HUES6 (cell line): ENCODE results near the gene ANKHD1.
"Not testable (repeated sequence)": the region's sequence is repeated elsewhere in the genome, so short reads cannot be mapped to it uniquely, and the experiment has no call there.

Source experiments
- H3K27ac ChIP-seq: 2 replicates; pipeline ENCODE4 v1.7.0; 2013; ENCODE audit warnings: low read depth, mild to moderate bottlenecking, low read length, inconsistent platforms
- H3K27me3 ChIP-seq: 2 replicates; pipeline ENCODE4 v1.6.1; 2013; ENCODE audit warnings: low read length; ENCODE audit not compliant: control insufficient read depth, insufficient read depth
- H3K36me3 ChIP-seq: 2 replicates; pipeline ENCODE4 v1.6.1; 2013; ENCODE audit warnings: low read length; ENCODE audit not compliant: control insufficient read depth, insufficient read depth
- H3K4me1 ChIP-seq: 2 replicates; pipeline ENCODE4 v1.6.1; 2013; ENCODE audit warnings: low read length; ENCODE audit not compliant: control insufficient read depth, insufficient read depth
- H3K4me3 ChIP-seq: 2 replicates; pipeline ENCODE4 v1.5.1; 2013; ENCODE audit warnings: low read depth, low read length
- H3K9ac ChIP-seq: one replicate; pipeline ENCODE4 v1.6.1; 2013; ENCODE audit warnings: mild to moderate bottlenecking, low read length
- H3K9me3 ChIP-seq: 2 replicates; pipeline ENCODE4 v1.6.1; 2013; ENCODE audit warnings: low read depth, low read length; ENCODE audit not compliant: control insufficient read depth, insufficient read depth

ANKHD1 gene

DNA sequence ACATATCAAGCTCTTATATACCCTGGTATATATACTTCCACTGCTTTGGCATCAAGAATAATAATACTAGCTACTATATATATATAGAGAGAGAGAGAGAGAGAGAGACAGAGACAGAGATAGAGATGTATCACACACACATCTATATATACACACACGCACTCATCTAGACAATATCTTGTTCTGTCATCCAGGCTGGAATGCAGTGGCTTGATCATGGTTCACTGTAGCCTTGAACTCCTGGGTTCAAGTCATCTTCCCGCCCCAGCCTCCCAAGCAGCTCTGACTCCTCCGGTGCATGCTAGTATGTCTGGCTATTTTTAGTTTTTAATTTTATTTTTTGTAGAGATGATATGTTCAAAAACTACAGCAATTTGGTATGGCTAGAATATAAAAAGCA lies 22.5 kb downstream of the ANKHD1 start:
- Histone ChIP-seq H3K4me3 (no peak overlapping the region), H3K36me3 (peaks cover 8% of the 10 kb centered on the region; the same call in 1 of the 2 replicates), H3K4me1 (no peaks in the 10 kb centered on the region), H3K27me3 (no peaks in the 10 kb centered on the region), H3K27ac (no peak overlapping the region), H3K9me3 (peaks cover 13% of the 10 kb centered on the region; the same call in 1 of the 2 replicates), H3K9ac (no peak overlapping the region)

GRCh38 chr5:140427726-140428125 lies 26.1 kb downstream of the ANKHD1 start:
- not testable (repeated sequence) for H3K36me3 ChIP-seq, H3K27ac ChIP-seq, H3K4me1 ChIP-seq, H3K9ac ChIP-seq, H3K27me3 ChIP-seq, H3K4me3 ChIP-seq
- H3K9me3 ChIP-seq = peaks cover 13% of the 10 kb centered on the region; the same call in 1 of the 2 replicates

GRCh38 chr5:140429724-140430123 lies 28.1 kb downstream of the ANKHD1 start:
- Histone ChIP-seq H3K9me3 (peaks cover 13% of the 10 kb centered on the region; the same call in 1 of the 2 replicates), H3K9ac (no peak overlapping the region), H3K4me1 (no peaks in the 10 kb centered on the region), H3K27ac (no peak overlapping the region), H3K4me3 (no peak overlapping the region), H3K27me3 (no peaks in the 10 kb centered on the region), H3K36me3 (peaks cover 5% of the 10 kb centered on the region; the same call in 1 of the 2 replicates)

GRCh38 chr5:140432212-140432611 lies 30.6 kb downstream of the ANKHD1 start:
- Histone ChIP-seq H3K4me3 (no peak overlapping the region), H3K4me1 (no peaks in the 10 kb centered on the region), H3K9me3 (peaks cover 2% of the 10 kb centered on the region; the same call in 1 of the 2 replicates), H3K27me3 (no peaks in the 10 kb centered on the region), H3K36me3 (peaks cover 12% of the 10 kb centered on the region), H3K27ac (no peak overlapping the region), H3K9ac (no peak overlapping the region)

DNA sequence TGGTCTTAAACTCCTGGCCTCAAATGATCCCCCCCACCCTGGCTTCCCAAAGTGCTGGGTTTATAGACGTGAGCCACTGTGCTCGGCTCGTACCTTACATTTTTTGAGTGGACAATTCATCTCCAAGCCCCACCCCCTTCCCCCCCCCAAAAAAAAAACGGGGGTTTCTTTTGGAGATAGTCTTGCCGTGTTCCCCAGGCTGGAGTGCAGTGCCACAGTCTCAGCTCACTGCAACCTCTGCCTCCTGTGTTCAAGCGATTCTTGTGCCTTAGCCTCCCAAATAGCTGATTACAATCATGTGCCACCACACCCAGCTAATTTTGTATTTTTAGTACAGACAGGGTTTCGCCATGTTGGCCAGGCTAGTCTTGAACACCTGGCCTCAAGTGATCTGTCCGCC lies 31.3 kb downstream of the ANKHD1 start:
- no peak overlapping the region for H3K27ac ChIP-seq
- H3K9me3 ChIP-seq = peaks cover 2% of the 10 kb centered on the region; the same call in 1 of the 2 replicates
- H3K4me1 ChIP-seq = no peaks in the 10 kb centered on the region
- no peak overlapping the region for H3K4me3 ChIP-seq
- H3K27me3 ChIP-seq = no peaks in the 10 kb centered on the region
- H3K9ac ChIP-seq = no peak overlapping the region
- H3K36me3 ChIP-seq = peaks cover 13% of the 10 kb centered on the region

DNA sequence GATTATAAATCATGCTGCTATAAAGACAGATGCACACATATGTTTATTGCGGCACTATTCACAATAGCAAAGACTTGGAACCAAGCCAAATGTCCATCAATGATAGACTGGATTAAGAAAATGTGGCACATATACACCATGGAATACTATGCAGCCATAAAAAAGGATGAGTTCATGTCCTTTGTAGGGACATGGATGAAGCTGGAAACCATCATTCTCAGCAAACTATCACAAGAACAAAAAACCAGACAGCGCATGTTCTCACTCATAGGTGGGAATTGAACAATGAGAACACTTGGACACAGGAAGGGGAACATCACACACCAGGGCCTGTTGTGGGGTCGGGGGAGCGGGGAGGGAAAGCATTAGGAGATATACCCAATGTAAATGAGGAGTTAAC lies 55.7 kb downstream of the ANKHD1 start:
- H3K4me1 ChIP-seq, H3K27ac ChIP-seq, H3K4me3 ChIP-seq, H3K9ac ChIP-seq, H3K27me3 ChIP-seq, H3K9me3 ChIP-seq: not testable (repeated sequence)
- peaks cover 34% of the 10 kb centered on the region for H3K36me3 ChIP-seq

DNA sequence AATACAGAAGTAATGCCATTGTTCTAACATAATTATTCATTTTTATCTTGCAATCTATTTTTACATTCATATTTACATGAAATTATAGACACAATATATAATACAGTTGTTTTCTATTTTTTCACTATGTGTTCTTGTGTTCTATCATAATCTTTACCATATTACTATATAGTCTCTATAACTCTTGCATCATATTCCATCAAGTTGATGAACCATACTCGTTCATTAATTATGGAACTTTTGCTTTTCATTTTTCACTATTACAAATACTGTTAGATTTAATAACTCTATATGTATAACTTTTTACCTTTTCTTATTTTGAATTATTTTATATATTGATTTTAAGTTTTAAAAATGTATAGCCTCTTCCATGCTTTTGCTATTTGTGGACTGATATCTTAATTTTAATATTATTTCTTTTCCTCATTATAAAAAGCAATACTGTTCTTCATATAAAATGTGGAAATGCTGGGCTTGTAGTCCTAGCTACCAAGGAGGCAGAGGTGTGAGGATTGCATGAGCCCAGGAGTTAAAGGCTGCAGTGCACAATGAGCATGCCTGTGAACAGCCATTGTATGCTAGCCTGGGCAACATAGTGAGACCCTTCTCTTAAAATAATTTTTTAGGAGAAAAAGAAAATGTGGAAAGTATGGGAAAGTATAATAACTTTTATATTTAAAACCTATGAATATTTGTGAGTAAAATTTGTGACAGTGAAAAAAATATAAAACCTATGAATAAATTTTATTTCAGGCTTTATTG lies 65.5 kb downstream of the ANKHD1 start:
- no peaks in the 10 kb centered on the region for H3K9me3 ChIP-seq
- no peaks in the 10 kb centered on the region for H3K27me3 ChIP-seq
- no peak overlapping the region for H3K27ac ChIP-seq
- no peak overlapping the region for H3K4me3 ChIP-seq
- H3K36me3 ChIP-seq = peaks cover 46% of the 10 kb centered on the region
- no peaks in the 10 kb centered on the region for H3K4me1 ChIP-seq
- no peak overlapping the region for H3K9ac ChIP-seq

GRCh38 chr5:140468188-140468587 lies 66.6 kb downstream of the ANKHD1 start:
- H3K27me3 ChIP-seq = no peaks in the 10 kb centered on the region
- H3K9ac ChIP-seq = no peak overlapping the region
- no peaks in the 10 kb centered on the region for H3K9me3 ChIP-seq
- peaks cover 44% of the 10 kb centered on the region for H3K36me3 ChIP-seq
- no peak overlapping the region for H3K4me3 ChIP-seq
- no peak overlapping the region for H3K27ac ChIP-seq
- no peaks in the 10 kb centered on the region for H3K4me1 ChIP-seq

- Histone ChIP-seq H3K9me3 (no peaks in the 10 kb centered on the region), H3K36me3 (peaks cover 36% of the 10 kb centered on the region), H3K27ac (no peak overlapping the region)
Observed at GRCh38 chr5:140469259-140469658, 67.6 kb downstream of the ANKHD1 start.

GRCh38 chr5:140480310-140481014 lies 78.8 kb downstream of the ANKHD1 start:
- Histone ChIP-seq H3K4me3 (no peak overlapping the region), H3K9me3 (no peaks in the 10 kb centered on the region), H3K4me1 (no peaks in the 10 kb centered on the region), H3K36me3 (peaks cover 31% of the 10 kb centered on the region), H3K27ac (no peak overlapping the region; the same call in 1 of the 2 replicates), H3K9ac (no peak overlapping the region), H3K27me3 (no peaks in the 10 kb centered on the region)

More at GRCh38 chr5:140469259-140469658, 67.6 kb downstream of the ANKHD1 start:
- Histone ChIP-seq H3K4me1 (no peaks in the 10 kb centered on the region), H3K9ac (no peak overlapping the region), H3K27me3 (no peaks in the 10 kb centered on the region), H3K4me3 (no peak overlapping the region)

- Histone ChIP-seq H3K4me3 (no peak overlapping the region), H3K27me3 (no peaks in the 10 kb centered on the region), H3K36me3 (peaks cover 38% of the 10 kb centered on the region), H3K9me3 (no peaks in the 10 kb centered on the region), H3K27ac (no peak overlapping the region), H3K4me1 (no peaks in the 10 kb centered on the region), H3K9ac (no peak overlapping the region)
Observed at GRCh38 chr5:140481758-140482157, 80.1 kb downstream of the ANKHD1 start.
